Right lobe of liver (tissue), 6 donors: ENCODE measurements around the gene CPT1C. TPM values are rescaled to one million over a fixed set of nuclear protein-coding genes. Genes with fewer than 3 reads are reported as not detected.

Experiments used
- ATAC-seq, 4 donors: fragments of 200-7000 bp; cut with Tn5 transposase; one replicate each; pipeline ENCODE4 v1.9.1; 2020; ENCODE audit warnings: mild to moderate bottlenecking in 4 of 4, moderate library complexity in 4 of 4
- DNase-seq, 3 donors: peaks; one replicate each; pipeline ENCODE4 v3.0.0-alpha.2; 2020
- H3K27ac ChIP-seq, 3 donors: fragments of 200-600 bp; one replicate each; pipeline ENCODE4 v1.8.0; 2022
- H3K27me3 ChIP-seq, 2 donors: fragments of 200-600 bp; one replicate each; pipeline ENCODE4 v1.8.0; 2022
- H3K36me3 ChIP-seq, 4 donors: fragments of 200-600 bp; sonication (generic) in 1 of 4; one replicate each; pipeline versions ENCODE4 v1.5.1 to v1.8.0; 2017 to 2022; ENCODE audit warnings: control low read depth in 1 of 4
- H3K4me1 ChIP-seq, 4 donors: fragments of 200-600 bp; sonication (generic) in 1 of 4; one replicate each; pipeline versions ENCODE4 v1.5.1 to v1.8.0; 2017 to 2022; ENCODE audit warnings: control low read depth in 1 of 4
- H3K4me3 ChIP-seq, 3 donors: fragments of 200-600 bp; one replicate each; pipeline ENCODE4 v1.8.0; 2022
- H3K9me3 ChIP-seq, 4 donors: fragments of 200-600 bp; sonication (generic) in 1 of 4; one replicate each; pipeline versions ENCODE4 v1.5.1 to v1.8.0; 2017 to 2022; ENCODE audit warnings: control low read depth in 1 of 4
- CTCF ChIP-seq, 4 donors: fragments of 200-600 bp in 3 of 4; fragments of 450-650 bp in 1 of 4; IDR thresholded peaks; one replicate each; pipeline versions ENCODE4 v1.5.1 to v1.8.0; 2016 to 2022; ENCODE audit warnings: antibody characterized with exemption in 4 of 4, mild to moderate bottlenecking in 2 of 4
- POLR2A ChIP-seq: fragments of 450-650 bp; IDR thresholded peaks from one replicate; pipeline ENCODE4 v1.6.1; 2017; ENCODE audit warnings: antibody characterized with exemption, mild to moderate bottlenecking
- WGBS: methylation state at CpG from one replicate; pipeline ENCODE4 v1.1.6; 2018; ENCODE audit warnings: low coverage, low lambda C conversion rate; ENCODE audit not compliant: insufficient coverage; ENCODE audit errors: missing lambda C conversion rate; 5-methylcytosine and 5-hydroxymethylcytosine counted together
- intact Hi-C, 2 donors: fragments of 100-400 bp; cut with DNase I; formaldehyde crosslinking; loops; one replicate each; pipeline versions ENCODE4 v1.11.2 to v1.14.1; 2022
- total RNA-seq, 6 experiments: library from RNA; depleted of rRNA in 2 of 6; stranded (reverse); fragments of >200 nt in 2 of 6; fragmentation: NEBNext Ultra II Directional in 3 of 6; extraction: Animal tissue kit (Norgen Biotek cat#: 25700) in 3 of 6; gene quantifications; one replicate each; pipeline versions ENCODE4 v1.1.0 to v1.2.4, GENCODE V29; 2016 to 2023
- donor health status: DM: no; HTN: yes; CAD: no.
- donor health status: DM: no; HTN: no; CAD: no.
- donor health status: DM: no; HTN: no; CAD: no.
- donor health status: DM: no; HTN: yes; CAD: no.
- donor health status: DM: no; HTN: yes; CAD: no.

CPT1C gene
- total RNA-seq, 6 experiments from 2014 or later = 0.43 to 6.7 (median 0.97) TPM

GRCh38 chr19:49655570-49656455 is 35.1 kb upstream of the CPT1C start:
- no peak for ATAC-seq
- DNase-seq = no peak

GRCh38 chr19:49656456-49657109 is 34.3 kb upstream of the CPT1C start:
- intact Hi-C loops = no loop called here

More at GRCh38 chr19:49655570-49656455, 35.1 kb upstream of the CPT1C start:
- no peaks in the 10 kb centered on the region for H3K27me3 ChIP-seq
- WGBS = 92% methylated on average over 8 of the region's 23 CpGs
- H3K9me3 ChIP-seq = no peaks in the 10 kb centered on the region
- intact Hi-C loops = no loop called here
- H3K36me3 ChIP-seq = peaks cover 0 to 72% (median 19%) of the 10 kb centered on the region in 4 donors
- no peak overlapping the region for H3K27ac ChIP-seq
- TF ChIP-seq CTCF (IDR thresholded peaks at IDR 0.05) = no peak
- no peak for TF ChIP-seq POLR2A
- no peaks in the 10 kb centered on the region for H3K4me1 ChIP-seq
- H3K4me3 ChIP-seq = no peak overlapping the region

GRCh38 chr19:49657493-49658138 is 33.3 kb upstream of the CPT1C start:
- no peak for DNase-seq
- no peaks in the 10 kb centered on the region for H3K9me3 ChIP-seq
- H3K27me3 ChIP-seq = no peaks in the 10 kb centered on the region

More at GRCh38 chr19:49656456-49657109, 34.3 kb upstream of the CPT1C start:
- no peak for DNase-seq
- H3K27ac ChIP-seq = no peak overlapping the region
- H3K4me3 ChIP-seq = no peak overlapping the region
- TF ChIP-seq POLR2A = no peak
- 96% methylated on average over 7 of the region's 17 CpGs for WGBS
- H3K27me3 ChIP-seq = no peaks in the 10 kb centered on the region
- no peaks in the 10 kb centered on the region for H3K9me3 ChIP-seq
- H3K36me3 ChIP-seq = peaks cover 0 to 74% (median 16%) of the 10 kb centered on the region in 4 donors
- H3K4me1 ChIP-seq = no peaks in the 10 kb centered on the region
- no peak for ATAC-seq

GRCh38 chr19:49658139-49658517 is 32.8 kb upstream of the CPT1C start:
- TF ChIP-seq CTCF (IDR thresholded peaks at IDR 0.05) = no peak
- no peak for TF ChIP-seq POLR2A
- DNase-seq (no peak), ATAC-seq (no peak)
- no peak overlapping the region for H3K27ac ChIP-seq
- 74% methylated on average over 4 of the region's 15 CpGs for WGBS
- no peaks in the 10 kb centered on the region for H3K4me1 ChIP-seq
- no peaks in the 10 kb centered on the region for H3K9me3 ChIP-seq
- peaks cover 0 to 67% (median 18%) of the 10 kb centered on the region in 4 donors for H3K36me3 ChIP-seq
- no peaks in the 10 kb centered on the region for H3K27me3 ChIP-seq
- H3K4me3 ChIP-seq = no peak overlapping the region
- intact Hi-C loops = no loop called here

More at GRCh38 chr19:49657493-49658138, 33.3 kb upstream of the CPT1C start:
- H3K4me1 ChIP-seq = no peaks in the 10 kb centered on the region
- no peak overlapping the region for H3K4me3 ChIP-seq
- 92% methylated on average over 10 of the region's 22 CpGs for WGBS
- peaks cover 0 to 72% (median 19%) of the 10 kb centered on the region in 4 donors for H3K36me3 ChIP-seq
- no peak for TF ChIP-seq POLR2A
- no peak for TF ChIP-seq CTCF (IDR thresholded peaks at IDR 0.05)
- intact Hi-C loops = no loop called here
- no peak for ATAC-seq
- H3K27ac ChIP-seq = no peak overlapping the region
